ENCODE measurements around the gene IL17RD. TPM values are rescaled to one million over a fixed set of nuclear protein-coding genes. Genes with fewer than 3 reads are reported as not detected.

Gene IL17RD
- polyA plus RNA-seq, 3 donors: not detected

DNA sequence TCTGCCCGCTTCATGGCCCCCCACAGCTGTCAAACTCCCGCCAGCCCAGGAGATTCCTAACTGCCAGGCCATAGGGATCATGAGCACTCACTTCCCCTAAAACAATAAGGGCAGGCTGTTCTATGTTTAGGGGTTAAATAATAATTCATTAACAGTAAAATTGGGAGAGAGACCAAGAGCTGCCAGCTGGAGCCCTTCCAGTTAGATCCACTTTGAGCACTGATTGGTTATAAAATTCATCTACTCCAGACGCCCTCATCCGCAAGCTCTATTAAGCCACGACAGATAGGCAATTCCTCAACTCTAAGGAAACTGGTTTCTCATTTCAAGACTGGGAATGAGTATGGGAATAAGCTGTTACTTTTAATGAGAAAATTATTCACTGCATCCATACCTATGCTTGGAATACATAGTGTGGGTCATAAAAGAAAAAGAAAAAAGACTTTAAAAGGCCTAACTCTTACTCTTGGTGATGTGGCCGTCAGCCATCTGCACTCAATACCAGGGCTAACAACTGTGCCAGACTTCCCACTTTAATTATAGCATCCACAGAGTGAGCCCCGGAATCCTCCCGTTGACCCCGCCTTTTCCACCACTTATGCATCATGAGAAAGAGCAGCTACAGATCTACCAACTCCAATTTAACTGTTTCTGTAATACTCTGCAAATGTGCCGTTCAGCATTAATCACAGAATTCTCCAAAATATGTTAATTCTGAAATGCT, 44.5 kb downstream of the IL17RD start:
- no peaks in the 10 kb centered on the region for H3K36me3 ChIP-seq (replicated peaks in 1 of 2; ENCODE audit: control insufficient read depth in 1 of 2, insufficient read depth in 2 of 2, low read length in 2 of 2)
- Mint-ChIP-seq H3K4me3 (no peak overlapping the region), H3K4me1 (no peaks in the 10 kb centered on the region), H3K36me3 (no peaks in the 10 kb centered on the region), H3K27me3 (ENCODE audit: low read depth in 3 of 3) (peaks cover 0 to 3% (median under 1%) of the 10 kb centered on the region in 3 donors), H3K9me3 (no peaks in the 10 kb centered on the region), H3K27ac (no peak overlapping the region)
- no peak overlapping the region for H2AFZ ChIP-seq (ENCODE audit: insufficient read depth, low read depth, low read length, poor library complexity, severe bottlenecking)
- intact Hi-C loops (cut with micrococcal nuclease): no loop called here
- no peak overlapping the region for H3K9ac ChIP-seq (ENCODE audit: insufficient read depth, low read length, poor library complexity, severe bottlenecking)
- H3K27me3 ChIP-seq (ENCODE audit: control insufficient read depth in 2 of 2, insufficient read depth in 2 of 2, low read length in 2 of 2): no peaks in the 10 kb centered on the region
- DNase-seq: no peak
- no peak overlapping the region for H3K4me2 ChIP-seq (replicated peaks; ENCODE audit: extremely low read depth, low read length, poor library complexity, severe bottlenecking)
- H3K4me3 ChIP-seq (replicated peaks in 1 of 3; ENCODE audit: low read depth in 2 of 3, low read length in 3 of 3): no peak overlapping the region
- no peak overlapping the region for H3K27ac ChIP-seq (ENCODE audit: low read depth in 1 of 2, low read length in 2 of 2)
- H3K4me1 ChIP-seq (ENCODE audit: control insufficient read depth in 1 of 2, insufficient read depth in 2 of 2, low read length in 2 of 2): no peaks in the 10 kb centered on the region
- 100% methylated on average over 4 of the region's 10 CpGs for WGBS (ENCODE audit: insufficient coverage)
- TF ChIP-seq, protein P1, sequence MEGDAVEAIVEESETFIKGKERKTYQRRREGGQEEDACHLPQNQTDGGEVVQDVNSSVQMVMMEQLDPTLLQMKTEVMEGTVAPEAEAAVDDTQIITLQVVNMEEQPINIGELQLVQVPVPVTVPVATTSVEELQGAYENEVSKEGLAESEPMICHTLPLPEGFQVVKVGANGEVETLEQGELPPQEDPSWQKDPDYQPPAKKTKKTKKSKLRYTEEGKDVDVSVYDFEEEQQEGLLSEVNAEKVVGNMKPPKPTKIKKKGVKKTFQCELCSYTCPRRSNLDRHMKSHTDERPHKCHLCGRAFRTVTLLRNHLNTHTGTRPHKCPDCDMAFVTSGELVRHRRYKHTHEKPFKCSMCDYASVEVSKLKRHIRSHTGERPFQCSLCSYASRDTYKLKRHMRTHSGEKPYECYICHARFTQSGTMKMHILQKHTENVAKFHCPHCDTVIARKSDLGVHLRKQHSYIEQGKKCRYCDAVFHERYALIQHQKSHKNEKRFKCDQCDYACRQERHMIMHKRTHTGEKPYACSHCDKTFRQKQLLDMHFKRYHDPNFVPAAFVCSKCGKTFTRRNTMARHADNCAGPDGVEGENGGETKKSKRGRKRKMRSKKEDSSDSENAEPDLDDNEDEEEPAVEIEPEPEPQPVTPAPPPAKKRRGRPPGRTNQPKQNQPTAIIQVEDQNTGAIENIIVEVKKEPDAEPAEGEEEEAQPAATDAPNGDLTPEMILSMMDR (IDR thresholded peaks at IDR 0.05): no peak
- H4K20me1 ChIP-seq (ENCODE audit: insufficient read depth, low read length): no peaks in the 10 kb centered on the region
- no peaks in the 10 kb centered on the region for H3K9me3 ChIP-seq (replicated peaks in 1 of 2; ENCODE audit: control insufficient read depth in 1 of 2, insufficient read depth in 1 of 2, low read length in 2 of 2)
- H3K79me2 ChIP-seq (ENCODE audit: insufficient read depth, low read length): no peaks in the 10 kb centered on the region

DNA sequence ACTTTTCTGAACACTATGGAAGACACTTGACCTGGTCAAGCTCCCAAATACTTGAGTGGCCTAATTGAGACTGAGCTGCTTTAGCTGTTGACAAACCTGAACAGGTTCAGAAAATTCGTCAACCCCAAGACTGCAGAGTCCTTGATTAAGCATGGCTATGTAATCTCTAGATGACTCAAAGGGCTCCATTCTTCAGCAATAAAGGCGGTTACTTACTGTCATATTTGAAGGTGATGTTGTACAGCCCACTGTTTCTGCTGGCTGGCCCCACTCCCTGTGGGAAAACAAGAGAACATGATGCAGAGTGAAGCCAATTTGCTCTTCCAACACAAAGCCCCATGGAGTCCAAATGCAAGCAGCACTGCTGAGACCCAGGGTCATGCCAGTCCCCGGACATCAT, 45.1 kb downstream of the IL17RD start:
- no peak overlapping the region for H3K9ac ChIP-seq (ENCODE audit: insufficient read depth, low read length, poor library complexity, severe bottlenecking)
- no peaks in the 10 kb centered on the region for H3K36me3 ChIP-seq (replicated peaks in 1 of 2; ENCODE audit: control insufficient read depth in 1 of 2, insufficient read depth in 2 of 2, low read length in 2 of 2)
- no peak overlapping the region for H3K4me2 ChIP-seq (replicated peaks; ENCODE audit: extremely low read depth, low read length, poor library complexity, severe bottlenecking)
- H3K27ac ChIP-seq (ENCODE audit: low read depth in 1 of 2, low read length in 2 of 2): no peak overlapping the region
- H4K20me1 ChIP-seq (ENCODE audit: insufficient read depth, low read length): no peaks in the 10 kb centered on the region
- no peak overlapping the region for H3K4me3 ChIP-seq (replicated peaks in 1 of 3; ENCODE audit: low read depth in 2 of 3, low read length in 3 of 3)
- H3K9me3 Mint-ChIP-seq: no peaks in the 10 kb centered on the region
- H3K79me2 ChIP-seq (ENCODE audit: insufficient read depth, low read length): no peaks in the 10 kb centered on the region
- WGBS (ENCODE audit: insufficient coverage): 87% methylated on average over 3 of the region's 3 CpGs
- no peaks in the 10 kb centered on the region for H3K27me3 ChIP-seq (ENCODE audit: control insufficient read depth in 2 of 2, insufficient read depth in 2 of 2, low read length in 2 of 2)
- intact Hi-C loops (cut with micrococcal nuclease): no loop called here
- no peak overlapping the region for H3K4me3 Mint-ChIP-seq
- TF ChIP-seq, protein P1 (IDR thresholded peaks at IDR 0.05): no peak
- peaks cover 0 to 4% (median 2%) of the 10 kb centered on the region in 3 donors for H3K27me3 Mint-ChIP-seq (ENCODE audit: low read depth in 3 of 3)
- H3K36me3 Mint-ChIP-seq: no peaks in the 10 kb centered on the region
- H2AFZ ChIP-seq (ENCODE audit: insufficient read depth, low read depth, low read length, poor library complexity, severe bottlenecking): no peak overlapping the region
- no peaks in the 10 kb centered on the region for H3K4me1 Mint-ChIP-seq
- no peaks in the 10 kb centered on the region for H3K4me1 ChIP-seq (ENCODE audit: control insufficient read depth in 1 of 2, insufficient read depth in 2 of 2, low read length in 2 of 2)
- no peak overlapping the region for H3K27ac Mint-ChIP-seq
- DNase-seq: no peak
- H3K9me3 ChIP-seq (replicated peaks in 1 of 2; ENCODE audit: control insufficient read depth in 1 of 2, insufficient read depth in 1 of 2, low read length in 2 of 2): no peaks in the 10 kb centered on the region

Measured in CD14-positive monocyte (primary cell).